AG04449 (cell line): ENCODE results near the gene SULF2.

ENCODE experiments used
- CTCF ChIA-PET: fragments of 350-600 bp; formaldehyde crosslinking; extraction: SDS; loops from one replicate; lab custom pipeline; 2021; ENCODE audit warnings: antibody characterized with exemption; lab: Yijun Ruan, JAX
- POLR2A ChIA-PET: fragments of 400-600, 350-600 bp; formaldehyde crosslinking; extraction: SDS; loops from one replicate; lab custom pipeline; 2020; ENCODE audit warnings: antibody characterized with exemption, inconsistent platforms; lab: Yijun Ruan, JAX
- DNase-seq: peaks from one replicate; pipeline ENCODE4 v3.0.0-alpha.2; 2010; ENCODE audit warnings: low read depth, low spot score
- H3K4me3 ChIP-seq: 2 replicates; pipeline ENCODE4 v1.5.1; 2011; ENCODE audit warnings: low read depth, mild to moderate bottlenecking, control low read depth, low read length
- TF ChIP-seq, protein P1 (sequence below): IDR thresholded peaks from one replicate; pipeline ENCODE4 v1.5.1; 2011; ENCODE audit warnings: mild to moderate bottlenecking, moderate library complexity, low read length, control low read depth, inconsistent platforms; ENCODE audit not compliant: insufficient read depth; ENCODE audit errors: missing control alignments

Gene SULF2

DNA sequence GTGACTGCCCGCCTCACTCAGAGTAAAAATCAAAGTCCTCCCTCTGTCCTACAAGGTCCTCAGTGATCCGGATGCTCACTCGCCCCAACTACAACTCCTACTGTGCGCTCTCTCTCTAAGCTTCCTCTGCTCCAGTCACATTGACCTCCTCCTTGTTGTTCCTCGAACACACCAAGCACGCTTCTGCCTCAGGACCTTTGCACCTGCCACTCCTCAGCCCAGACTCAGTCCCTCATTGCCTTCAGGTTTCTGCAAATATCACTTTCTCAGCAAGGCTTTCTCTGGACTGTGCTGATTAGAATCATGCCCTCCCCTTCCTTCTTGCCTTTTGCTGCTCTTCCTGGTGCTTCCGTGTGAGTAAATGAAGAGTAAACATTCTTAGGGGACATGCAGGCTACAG is 41.6 kb downstream of the SULF2 start:
- ChIA-PET POLR2A (no interaction called here), CTCF (interaction anchor here (0.8 to 2.1 kb wide), 2 partner anchors 19 to 22 kb away, joined by 3 to 6 read pairs; no protein-coding TSS in a partner anchor)
- TF ChIP-seq, protein P1, sequence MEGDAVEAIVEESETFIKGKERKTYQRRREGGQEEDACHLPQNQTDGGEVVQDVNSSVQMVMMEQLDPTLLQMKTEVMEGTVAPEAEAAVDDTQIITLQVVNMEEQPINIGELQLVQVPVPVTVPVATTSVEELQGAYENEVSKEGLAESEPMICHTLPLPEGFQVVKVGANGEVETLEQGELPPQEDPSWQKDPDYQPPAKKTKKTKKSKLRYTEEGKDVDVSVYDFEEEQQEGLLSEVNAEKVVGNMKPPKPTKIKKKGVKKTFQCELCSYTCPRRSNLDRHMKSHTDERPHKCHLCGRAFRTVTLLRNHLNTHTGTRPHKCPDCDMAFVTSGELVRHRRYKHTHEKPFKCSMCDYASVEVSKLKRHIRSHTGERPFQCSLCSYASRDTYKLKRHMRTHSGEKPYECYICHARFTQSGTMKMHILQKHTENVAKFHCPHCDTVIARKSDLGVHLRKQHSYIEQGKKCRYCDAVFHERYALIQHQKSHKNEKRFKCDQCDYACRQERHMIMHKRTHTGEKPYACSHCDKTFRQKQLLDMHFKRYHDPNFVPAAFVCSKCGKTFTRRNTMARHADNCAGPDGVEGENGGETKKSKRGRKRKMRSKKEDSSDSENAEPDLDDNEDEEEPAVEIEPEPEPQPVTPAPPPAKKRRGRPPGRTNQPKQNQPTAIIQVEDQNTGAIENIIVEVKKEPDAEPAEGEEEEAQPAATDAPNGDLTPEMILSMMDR = no peak
- H3K4me3 ChIP-seq = no peak overlapping the region
- no peak for DNase-seq

DNA sequence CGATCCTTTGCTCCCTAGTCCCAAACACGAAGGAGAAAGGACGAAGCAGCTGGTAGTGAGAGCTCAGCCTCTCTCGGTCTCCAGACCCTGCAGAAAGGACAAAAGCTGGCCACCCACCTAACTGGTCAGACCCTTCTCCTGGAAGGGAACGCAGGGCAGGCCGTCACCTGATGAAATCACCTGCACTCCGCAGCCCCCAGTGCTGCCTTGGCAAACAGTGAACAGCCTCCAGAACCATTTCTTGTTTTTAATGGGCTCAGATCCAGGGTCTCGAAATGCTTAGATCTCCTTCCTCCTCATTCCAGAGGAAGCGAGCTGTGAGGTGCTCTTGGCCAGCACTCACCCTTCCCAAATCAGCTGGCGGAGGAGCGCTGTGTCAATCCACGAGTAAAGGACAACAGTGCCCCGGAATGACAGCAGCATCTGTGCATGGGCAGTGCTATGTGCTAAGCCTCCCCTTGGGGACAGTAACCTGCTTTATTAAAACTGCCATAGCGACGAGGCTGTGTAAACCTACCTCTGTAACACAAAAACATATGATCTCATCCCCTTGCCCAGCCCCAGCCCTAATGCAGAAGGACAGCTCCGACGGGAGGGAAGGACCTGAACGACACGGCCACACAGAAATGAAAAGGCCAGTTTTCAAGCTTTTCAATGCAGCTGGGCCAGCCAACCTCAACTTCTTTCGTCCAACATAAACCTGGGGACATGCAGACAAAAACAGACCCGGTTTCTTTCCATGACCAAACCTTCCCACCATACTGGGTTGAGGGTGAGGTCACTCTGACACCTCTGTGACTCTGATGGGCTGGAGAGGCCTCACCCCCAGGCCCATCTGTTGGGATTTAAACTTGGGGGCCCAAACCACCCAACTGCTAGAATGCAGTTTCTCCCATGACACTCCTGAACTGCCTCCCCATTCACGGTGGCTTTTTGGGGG is 43.3 kb downstream of the SULF2 start:
- ChIA-PET POLR2A (no interaction called here), CTCF (interaction anchor here (2.1 kb wide), 1 partner anchor 17 kb away, joined by 6 read pairs; no protein-coding TSS in a partner anchor)
- TF ChIP-seq, protein P1 = no peak
- H3K4me3 ChIP-seq = no peak overlapping the region
- DNase-seq = no peak

DNA sequence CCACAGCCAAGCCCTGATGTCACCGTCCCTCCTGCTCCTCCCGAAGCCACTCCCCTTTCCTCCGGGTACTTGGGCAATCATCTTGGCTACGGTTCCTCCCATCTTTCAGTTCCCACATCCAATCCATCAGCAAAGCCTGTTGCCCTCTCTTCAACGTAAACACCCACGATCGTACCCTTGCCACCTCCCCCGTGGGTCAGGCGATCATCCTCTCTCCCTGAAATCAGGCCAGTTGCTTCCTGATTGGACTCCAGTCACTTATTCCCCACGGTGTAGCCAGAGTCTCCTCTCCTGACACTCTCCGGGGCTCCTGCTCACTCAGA is 44.5 kb downstream of the SULF2 start:
- TF ChIP-seq, protein P1 = no peak
- ChIA-PET POLR2A (no interaction called here), CTCF (interaction anchor here (1.6 kb wide), 1 partner anchor 16 kb away, joined by 7 read pairs; no protein-coding TSS in a partner anchor)
- no peak for DNase-seq
- no peak overlapping the region for H3K4me3 ChIP-seq

DNA sequence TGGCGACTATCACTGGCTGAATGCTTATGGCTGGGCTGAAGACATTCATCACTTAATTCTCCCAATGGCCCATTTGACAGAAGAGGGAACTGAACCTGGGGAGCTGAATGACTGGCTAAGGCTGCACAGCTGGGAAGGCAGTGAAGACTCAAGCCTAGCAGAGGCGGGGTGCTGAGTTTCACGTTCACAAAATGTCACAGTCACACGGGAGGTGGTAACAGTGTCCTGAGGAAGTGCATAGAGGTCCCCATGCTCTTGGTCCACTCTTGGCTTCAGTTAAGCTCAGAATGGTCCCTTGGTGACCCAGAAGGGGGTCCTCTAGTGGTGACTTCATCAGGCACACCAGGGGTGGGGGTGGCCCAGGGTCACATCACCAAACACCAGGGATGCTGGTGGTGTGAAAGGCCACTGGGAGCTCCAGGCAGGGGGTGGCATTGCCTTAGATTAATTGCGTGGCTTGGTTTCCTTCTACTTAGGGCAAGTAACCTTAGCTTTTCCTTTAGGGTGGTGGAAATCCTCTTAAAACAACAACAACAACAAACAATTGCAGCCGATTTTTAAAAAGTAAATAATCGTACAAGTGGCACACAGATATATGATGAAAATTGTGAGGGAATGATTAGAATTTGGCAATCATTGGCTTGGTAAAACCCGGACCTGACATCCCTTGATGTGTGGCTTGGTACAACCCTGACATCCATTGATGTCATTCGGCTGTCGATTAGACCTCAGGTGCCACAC is 45.0 kb downstream of the SULF2 start:
- H3K4me3 ChIP-seq = no peak overlapping the region
- DNase-seq = no peak
- TF ChIP-seq, protein P1 = no peak
- POLR2A ChIA-PET = no interaction called here
- CTCF ChIA-PET = interaction anchor here (1.3 to 1.6 kb wide), 2 partner anchors 15 to 880 kb away, joined by 5 to 7 read pairs; no protein-coding TSS in a partner anchor

DNA sequence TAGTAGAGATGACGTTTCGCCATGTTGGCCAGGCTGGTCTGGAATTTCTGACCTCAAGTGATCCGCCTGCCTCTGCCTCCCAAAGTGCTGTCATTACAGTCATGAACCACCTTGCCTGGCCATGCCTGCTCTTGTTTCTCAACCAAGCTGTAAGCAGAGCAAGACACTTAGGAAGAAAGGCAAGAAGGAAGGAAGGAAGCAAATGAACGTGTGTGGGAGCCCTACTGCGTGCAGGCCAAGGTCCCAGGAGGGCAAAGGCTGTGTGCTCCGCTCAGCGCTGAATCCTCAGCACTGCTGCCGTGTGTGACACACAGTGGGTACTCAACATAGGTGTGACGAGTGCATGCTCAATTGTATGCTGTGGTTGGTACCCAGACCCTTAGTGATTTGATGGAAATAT is 47.4 kb downstream of the SULF2 start:
- POLR2A ChIA-PET = no interaction called here
- DNase-seq = no peak
- TF ChIP-seq, protein P1 = no peak
- H3K4me3 ChIP-seq = no peak overlapping the region
- CTCF ChIA-PET = no interaction called here
